ENCODE data around the gene HIVEP3.

DNA sequence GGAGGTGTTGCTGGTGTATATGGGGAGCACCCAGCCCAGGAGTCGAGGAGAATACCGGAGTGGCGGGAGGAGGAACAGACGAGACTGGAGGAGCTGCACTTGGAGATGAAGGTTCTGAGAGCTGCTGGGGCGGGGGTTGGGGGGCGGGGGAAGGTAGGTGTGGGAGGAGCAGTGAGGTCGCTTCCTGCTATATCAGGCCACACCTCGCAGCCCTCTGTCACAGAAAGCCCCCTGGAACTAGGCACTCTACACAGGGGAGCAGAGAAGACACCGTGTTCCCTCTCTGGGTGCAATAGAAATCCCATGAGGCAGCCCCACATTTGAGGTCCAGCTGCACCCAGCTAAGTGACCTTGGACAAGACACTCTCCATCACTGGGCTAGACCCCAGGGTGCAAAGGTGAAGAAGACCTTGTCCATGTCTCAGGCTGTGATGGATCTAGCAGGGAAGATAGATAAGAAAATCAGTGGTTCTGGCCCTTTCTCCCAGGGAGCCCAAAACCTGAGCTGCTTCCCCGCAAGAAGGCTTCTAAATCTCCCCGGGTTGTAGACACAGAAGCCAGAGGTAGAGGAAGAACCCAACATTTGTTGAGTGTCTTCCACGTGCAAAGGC lies 278.5 kb downstream of the HIVEP3 start:
- TF ChIP-seq ZNF423 (tag by site-specific recombination; IDR thresholded peaks at IDR 0.05) (no peak), TRIM28 (IDR thresholded peaks at IDR 0.05; ENCODE audit: borderline replicate concordance, low read length) (no peak), GFI1B (tag by site-specific recombination; IDR thresholded peaks at IDR 0.05) (no peak), ZFP37 (tag by site-specific recombination; IDR thresholded peaks at IDR 0.05) (no peak), HOXC10 (CRISPR knock-in tag; IDR thresholded peaks at IDR 0.05) (no peak), ZBTB7A (tag by site-specific recombination; IDR thresholded peaks at IDR 0.05; ENCODE audit: low read depth) (no peak), ZNF23 (tag by site-specific recombination; IDR thresholded peaks at IDR 0.05; ENCODE audit: borderline replicate concordance) (no peak), ZBTB1 (tag by site-specific recombination; IDR thresholded peaks at IDR 0.05) (no peak), HOXA7 (CRISPR knock-in tag; IDR thresholded peaks at IDR 0.05; ENCODE audit: borderline replicate concordance) (no peak)
- TF ChIP-seq, protein P1, sequence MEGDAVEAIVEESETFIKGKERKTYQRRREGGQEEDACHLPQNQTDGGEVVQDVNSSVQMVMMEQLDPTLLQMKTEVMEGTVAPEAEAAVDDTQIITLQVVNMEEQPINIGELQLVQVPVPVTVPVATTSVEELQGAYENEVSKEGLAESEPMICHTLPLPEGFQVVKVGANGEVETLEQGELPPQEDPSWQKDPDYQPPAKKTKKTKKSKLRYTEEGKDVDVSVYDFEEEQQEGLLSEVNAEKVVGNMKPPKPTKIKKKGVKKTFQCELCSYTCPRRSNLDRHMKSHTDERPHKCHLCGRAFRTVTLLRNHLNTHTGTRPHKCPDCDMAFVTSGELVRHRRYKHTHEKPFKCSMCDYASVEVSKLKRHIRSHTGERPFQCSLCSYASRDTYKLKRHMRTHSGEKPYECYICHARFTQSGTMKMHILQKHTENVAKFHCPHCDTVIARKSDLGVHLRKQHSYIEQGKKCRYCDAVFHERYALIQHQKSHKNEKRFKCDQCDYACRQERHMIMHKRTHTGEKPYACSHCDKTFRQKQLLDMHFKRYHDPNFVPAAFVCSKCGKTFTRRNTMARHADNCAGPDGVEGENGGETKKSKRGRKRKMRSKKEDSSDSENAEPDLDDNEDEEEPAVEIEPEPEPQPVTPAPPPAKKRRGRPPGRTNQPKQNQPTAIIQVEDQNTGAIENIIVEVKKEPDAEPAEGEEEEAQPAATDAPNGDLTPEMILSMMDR (tag by site-specific recombination; IDR thresholded peaks at IDR 0.05), result no peak

Data from HEK293 (cell line).